ENCODE data around the gene RPL27A.

Gene RPL27A

DNA sequence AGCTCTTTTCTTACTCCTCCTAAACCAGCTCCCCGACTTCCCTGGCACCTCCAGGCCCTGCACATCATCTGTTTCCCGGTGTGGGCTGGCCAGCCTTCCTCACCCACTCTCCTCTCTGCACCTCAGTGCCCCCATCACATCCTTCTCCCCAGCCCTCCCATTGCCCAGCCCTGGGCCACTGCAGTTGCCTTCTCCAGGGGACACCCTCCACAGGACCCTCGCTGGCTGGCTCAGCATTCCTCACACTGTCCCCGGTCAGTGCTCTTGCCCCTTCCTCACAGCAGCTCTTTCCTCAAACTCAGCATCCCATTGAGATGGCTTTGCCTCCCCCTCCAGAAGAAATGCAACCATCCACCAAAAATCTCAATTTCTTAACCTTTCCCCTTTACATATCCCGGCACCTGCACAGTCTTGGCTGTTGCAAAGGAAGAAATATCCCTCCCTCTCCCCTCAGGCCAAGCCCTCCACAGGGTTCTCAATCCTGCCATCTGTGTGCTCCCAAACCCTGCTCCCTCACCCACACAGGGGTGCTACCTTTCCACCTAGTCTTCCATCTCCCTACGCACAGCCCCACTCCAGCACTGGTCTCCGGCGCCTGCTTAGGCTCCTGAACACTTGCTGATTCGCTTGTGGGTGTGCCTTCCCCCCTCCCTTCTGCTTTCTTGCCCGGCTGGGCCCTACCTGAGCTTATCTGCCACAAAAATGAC is 19.5 kb downstream of the RPL27A start:
- no peak for DNase-seq

DNA sequence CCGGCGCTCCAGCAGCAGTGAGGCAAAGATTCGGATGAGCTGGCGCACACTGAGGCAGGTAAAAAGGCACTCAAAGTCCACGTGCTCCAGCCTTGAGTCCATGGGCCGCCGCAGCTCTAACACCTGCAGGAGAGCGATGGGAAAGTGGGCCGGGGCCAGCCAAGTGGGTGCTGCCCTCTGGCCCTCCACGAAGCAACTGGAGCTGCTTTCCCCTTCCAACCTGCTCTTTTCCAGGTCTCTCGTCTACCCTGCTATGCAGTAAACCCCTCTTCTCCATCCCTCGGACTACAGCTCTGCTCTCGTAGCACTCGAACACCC is 20.0 kb downstream of the RPL27A start:
- DNase-seq, result no peak

DNA sequence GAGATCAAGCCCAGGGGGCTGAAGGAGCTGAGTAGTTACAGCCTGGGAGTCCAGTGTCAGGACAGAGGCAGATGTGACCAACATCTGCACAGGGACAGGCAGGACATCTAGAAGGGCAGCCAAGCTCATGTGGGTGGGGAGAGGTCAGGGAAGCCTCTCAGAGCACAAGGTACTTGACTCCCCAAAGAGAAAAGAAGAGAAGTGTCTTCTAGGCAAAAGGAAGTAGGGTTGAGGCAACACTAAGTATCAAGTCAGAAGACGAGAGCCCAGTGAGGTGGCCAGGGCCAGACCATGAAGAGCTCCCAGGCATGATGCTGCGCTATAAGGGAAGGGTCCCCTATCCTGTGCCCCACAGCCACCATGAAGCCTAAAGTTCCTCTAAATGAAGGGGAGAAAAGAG is 21.5 kb downstream of the RPL27A start:
- no peak for DNase-seq

DNA sequence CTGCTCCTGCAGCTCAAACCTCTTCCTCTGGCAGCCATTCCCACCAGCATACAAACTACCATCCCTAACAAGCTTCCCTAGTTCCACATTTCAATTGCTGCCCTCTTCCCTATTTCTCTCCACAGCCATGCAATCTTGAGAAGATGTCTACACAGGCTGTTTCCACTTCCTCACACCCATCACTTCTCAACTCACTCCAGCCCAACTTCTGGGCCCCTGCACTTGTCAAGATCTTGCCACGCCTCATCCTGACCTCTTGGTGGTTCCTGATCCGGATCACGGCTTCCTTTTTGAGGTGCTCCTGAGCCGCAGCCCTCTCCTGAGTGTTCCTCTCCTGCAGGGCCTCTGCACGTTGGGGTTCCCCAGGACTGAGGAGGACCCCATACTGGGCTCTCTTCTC is 22.6 kb downstream of the RPL27A start:
- DNase-seq, result no peak

DNA sequence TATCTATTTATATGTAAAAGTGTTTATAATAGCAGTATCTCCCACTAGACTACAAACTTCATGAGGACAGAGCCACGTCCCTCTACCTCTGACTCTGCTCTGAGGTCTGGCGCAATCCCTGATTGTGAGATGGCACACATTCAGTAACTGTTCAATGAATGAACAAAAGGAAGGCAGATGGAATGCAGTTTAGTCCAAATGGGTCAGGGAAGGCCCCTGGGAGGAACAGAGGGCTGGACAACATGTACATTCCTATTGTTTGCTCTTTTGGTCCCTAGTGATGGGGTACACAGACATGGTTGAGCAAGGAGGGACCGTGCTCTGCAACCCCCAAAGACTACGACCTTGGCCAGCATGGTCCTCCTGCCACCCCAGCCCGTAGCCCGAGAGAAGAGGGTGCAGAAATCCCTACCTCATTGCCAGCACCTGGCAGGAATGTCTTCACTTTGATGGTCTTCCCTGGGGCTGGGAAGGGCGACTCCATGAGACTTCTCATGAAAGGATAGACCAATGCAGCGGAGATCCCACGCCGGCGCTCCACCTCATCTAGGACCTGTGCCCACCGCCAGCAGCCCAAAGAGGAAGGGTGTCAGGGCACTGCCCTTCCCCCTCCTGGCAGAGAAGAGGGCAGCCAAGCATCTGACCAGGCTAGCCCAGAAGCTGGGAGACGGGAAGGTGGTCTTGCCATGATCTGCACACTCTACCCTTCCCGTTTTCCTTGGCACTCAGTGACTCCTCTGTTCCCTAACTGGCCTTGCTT is 24.3 kb downstream of the RPL27A start:
- DNase-seq, result no peak

DNA sequence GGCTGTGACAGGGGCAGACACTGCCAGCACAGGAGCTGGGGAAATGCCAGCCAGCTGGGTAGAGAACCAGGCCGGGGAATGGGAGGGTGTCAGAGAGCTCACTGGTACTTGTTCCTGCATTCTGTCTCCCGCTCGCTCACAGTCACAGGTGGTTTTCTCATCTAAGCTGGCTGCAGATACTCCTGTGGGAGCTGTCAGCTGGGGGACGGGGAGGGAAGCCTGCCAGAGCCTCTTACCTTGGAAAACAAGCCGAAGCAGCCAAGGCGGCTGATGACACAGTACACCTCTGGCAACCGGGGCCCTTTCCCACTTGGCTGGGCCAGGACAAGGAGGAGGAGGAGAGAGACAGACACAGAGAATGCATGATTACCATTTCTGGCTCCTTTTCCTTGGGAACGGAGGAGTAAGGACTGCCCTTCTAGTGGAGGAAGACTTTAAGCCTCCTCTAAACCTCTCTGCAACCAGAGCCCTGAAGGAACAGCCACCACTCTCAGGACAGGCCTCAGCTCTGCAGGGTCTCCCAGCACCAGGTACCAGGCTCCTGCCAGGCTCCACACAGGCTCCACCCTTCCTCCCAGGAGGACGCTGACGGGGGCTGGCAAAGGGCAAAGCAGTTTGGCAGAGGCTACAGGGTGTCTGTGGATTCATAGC is 25.1 kb downstream of the RPL27A start:
- DNase-seq, result no peak

DNA sequence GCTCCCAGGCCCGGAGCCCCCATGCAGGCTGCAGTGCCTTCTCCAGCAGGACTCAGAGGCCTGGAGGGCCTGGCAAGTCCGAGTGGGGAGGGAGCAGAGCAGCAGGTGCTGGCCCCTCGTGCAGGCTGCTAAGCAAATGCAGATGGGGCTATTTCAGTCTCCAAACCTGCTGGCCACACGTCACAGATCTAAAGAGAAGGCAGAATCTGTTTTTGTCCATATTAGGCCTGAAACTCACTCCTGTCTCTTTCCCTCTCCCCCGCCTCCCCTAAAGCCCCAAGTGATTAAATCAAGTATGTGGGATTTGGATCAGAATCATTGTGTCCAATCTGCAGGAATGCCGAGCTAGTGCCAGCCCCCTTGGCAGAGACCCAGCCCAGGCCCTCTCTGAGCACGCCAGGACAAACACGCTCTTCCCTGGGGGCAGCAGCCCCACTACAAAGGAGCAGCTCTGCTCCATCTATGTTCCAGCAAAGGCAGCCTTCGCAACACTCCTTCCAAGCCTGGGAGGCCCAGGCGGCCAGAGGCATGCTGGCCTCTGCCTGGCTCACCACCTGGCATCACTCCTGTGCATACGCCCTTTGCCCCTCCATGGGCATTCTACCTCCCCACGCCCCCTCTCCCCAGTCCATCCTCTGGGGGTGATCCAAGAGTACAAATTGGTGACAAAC is 26.5 kb downstream of the RPL27A start:
- DNase-seq, result no peak

DNA sequence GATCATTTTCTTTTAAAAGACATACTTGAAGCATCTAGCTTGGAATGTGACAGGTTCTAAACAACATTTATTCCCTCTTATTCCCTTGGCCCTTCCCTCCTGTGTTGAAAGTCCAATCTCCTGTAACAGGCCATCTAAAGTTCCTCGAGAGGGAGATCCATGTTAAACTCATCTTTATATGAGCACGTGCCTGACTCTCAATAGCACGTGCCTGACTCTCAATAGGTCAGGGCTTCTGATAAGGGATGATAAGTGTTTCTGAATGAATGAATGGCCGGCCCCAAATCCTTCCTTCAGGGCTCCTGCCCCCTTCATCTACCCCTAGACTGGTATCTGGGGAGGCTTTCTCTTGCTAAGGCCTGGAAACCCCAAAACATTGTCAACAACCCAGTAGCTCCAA is 27.2 kb downstream of the RPL27A start:
- DNase-seq, result no peak

DNA sequence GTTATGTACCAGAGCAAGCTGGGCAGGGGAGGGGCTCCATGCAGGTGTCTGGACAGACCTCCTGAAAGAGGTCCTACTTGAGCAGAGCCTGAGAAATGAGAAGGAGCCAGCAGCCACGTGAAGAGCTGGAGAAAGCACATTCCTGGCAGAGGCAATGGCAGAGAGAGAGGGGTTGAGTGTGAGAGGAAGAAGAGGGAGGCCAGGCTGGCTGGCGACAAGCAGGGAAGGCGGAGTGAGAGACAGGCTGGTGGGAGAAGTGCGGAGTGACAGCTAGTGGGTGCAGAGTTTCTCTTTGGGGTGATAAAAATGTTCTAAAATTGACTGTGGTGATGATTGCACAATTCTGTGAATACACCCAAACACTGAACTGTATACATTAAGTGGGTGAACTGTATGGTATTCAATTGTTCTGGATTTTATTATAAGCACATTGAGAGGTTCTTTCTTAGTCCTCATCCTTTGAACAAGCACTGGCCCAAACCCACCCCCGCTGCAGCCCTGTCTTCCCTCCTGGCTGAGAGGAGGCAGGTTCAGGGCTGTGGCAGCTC is 29.4 kb downstream of the RPL27A start:
- no peak for DNase-seq

DNA sequence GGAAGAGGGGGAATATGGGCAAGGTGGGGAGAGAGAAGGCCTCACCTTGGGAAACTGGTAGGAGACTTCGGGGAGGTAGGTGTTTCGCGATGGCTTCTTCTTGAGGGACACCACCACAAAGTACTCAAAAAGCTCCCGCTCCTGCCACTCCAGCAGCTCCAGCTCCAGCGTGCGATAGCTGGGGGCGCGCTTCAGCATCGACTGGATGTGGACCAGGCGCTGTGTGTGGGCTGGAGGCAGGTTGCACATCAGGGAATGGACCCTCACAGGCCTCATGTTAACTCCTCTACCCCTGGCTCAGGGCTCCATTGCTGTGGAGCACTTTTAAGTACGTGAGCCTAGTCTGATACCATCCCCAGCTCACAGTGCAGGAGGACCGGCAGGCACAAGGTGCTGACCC is 29.9 kb downstream of the RPL27A start:
- no peak for DNase-seq

DNA sequence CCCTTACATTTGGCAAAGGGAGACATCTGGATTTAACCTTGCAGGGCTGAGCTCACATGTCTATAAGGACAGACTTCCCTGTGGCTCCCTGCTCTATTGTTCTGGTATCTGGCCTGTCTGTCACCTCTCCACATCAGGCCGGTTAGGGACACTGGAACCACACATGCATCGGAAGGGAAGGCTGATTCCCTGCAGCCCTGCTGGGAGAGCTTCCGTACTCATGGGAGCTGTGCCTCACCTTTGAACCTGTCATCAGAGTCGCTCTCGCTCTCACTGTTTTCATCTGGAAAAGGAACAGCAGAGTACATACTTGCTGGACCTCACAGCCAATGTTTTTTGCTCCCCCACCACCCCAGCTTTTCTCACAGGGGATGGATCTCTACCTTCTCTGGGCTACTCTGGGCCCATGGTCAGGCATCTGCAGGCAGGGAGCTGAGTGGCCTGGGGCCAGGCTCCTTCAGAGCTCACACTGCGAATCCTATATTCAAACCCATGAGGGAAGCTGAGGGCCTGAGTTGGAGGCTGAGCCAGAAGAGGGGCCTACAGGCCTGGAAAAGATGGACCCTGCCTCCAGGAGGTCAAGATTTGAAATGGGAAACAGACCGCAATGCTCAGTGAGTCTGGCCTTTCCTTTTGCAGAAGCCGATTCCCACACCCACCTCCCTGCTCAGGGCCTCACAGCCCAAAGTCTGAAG is 31.3 kb downstream of the RPL27A start:
- no peak for DNase-seq

DNA sequence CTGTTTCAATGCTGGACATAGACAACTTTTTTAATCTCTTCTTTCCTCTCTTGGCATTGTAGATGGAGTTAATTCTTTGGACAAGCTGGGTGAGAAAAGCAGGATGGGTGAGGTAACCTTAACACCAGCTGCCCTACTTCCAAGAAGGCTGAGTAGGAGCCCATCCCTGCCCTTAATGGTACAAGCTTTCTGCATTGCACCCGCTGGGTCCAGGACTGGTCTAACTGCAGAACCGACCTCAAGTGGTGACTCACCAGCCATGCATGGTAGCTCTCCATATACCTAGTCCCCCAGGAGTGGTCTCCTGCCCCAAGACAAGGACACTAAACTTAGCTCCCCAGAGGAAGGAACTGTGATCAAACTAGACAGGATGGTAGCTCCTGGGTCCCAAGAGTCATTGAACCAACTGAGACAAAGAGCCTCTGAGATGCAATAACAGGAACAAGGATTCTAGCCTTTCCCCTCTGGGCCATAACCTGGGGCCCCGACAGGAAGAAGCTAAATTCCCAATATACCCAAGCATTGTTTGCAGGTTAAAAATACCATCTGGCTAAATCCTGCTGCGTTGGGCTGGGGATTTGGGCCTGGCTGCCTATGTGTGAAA is 32.1 kb downstream of the RPL27A start:
- no peak for DNase-seq

DNA sequence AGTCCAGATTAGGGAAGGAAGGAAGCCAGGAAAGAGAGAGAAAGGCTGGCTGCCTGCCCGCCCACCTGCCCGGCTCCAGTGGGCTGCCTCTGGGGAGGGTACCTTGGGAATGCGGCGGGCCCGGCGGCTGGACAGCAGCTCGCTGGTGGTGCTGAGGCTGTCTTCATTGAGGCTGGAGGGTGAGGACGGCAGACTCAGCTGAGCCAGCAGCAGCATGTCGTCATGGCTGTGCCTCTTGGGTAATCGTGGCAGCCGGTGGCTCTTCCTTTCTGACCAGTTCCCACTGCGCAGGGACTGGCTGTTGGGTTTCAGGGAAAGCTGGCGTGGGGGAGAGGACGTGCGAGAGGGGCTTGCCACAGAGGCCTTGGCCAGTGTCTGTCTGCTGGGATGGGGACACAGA is 32.9 kb downstream of the RPL27A start:
- no peak for DNase-seq

DNA sequence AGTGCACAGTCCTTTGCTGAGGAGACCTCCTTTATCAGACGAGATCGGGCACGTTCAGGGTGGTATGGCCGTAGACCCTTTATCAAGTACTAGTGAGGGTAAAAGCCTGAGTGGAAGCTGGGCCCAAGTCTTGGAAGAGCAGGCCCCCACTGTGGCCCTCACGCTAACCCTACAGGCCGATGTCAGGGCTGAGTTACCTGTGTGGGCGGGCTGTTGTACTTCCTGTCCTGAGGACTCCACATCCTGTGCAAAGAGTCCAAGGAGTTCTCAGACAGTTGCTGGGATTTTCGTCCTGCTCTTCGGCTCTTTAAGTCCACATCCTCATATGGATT is 34.9 kb downstream of the RPL27A start:
- DNase-seq, result no peak

DNA sequence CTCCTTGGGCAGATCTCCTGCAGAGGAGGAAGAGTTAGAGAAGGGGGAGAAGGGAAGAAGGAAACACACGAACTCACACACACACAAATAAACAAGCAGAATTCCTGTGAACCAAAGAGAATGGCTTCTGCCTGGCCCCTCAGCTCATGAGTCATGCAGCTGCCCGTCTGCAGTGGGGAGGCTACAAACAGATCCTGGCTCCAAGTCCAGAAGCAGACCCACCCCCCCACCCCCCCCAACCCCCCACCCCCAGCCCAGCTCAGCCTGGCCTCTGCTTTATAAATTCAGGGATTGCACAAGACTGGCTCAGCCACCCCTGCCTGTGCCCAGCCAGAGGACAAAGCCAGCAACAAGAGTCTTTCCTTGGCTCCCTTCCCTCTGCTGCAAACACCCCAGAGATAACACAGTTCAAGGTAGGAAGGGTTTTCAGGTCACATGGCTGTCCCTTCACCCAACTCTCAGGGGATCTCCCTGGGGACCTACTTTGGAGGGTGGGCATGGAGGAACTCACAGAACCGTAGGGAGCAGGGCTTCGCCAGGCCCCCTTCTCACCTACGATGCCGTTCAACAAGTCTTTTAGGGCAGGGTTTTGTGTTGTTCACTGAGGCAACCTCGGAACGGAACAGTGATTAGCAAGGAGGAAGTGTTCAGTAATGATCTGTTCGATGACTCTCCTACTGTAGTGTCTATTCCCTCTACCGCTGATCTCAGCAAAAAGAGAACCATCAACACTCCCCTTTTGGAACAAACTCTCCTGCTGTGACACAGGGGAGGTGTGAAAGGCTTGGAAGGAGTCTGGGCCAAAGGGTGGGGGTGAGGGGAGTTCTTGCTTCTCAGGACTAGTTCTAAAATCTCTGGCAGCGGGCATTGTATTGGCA is 35.5 kb downstream of the RPL27A start:
- DNase-seq, result no peak

DNA sequence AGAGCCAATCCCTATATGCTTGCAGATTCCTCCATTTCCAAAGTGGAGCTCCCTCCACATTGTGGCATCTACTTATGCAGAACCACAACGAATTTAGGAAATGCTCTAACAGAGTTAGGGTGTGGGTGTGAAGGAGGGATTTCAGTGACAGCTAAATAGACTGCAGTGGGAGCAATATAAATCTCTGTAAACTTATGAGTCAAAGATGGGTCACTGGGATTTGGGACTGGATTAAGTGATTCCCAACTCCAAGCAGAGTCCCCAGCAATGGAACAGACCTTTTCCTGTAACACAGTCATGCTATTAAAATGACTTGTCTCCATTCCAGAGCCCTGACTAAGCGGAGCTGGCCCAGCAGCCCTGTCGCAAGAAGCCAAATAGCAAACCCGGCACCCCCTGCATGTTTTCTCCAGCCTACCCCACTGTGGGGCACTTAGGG is 36.6 kb downstream of the RPL27A start:
- DNase-seq, result no peak

DNA sequence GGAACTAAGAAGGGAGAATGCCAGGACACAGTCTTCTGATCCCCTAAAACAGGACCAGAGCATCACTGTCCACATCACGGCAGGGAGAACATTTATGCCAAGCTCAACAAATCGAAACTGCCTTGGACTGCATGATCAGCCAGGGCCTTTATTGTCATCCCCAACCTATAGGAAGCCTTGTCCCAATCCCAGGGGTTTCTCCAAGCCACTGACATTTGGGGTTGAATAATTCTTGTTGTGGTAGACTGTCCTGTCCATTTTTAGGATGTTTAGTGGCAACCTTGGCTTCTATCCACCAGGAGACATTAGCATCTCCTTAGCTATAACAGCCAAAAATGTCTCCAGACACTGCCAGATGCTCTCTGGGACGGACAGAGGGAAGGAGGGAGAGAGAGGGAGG is 37.1 kb downstream of the RPL27A start:
- no peak for DNase-seq

DNA sequence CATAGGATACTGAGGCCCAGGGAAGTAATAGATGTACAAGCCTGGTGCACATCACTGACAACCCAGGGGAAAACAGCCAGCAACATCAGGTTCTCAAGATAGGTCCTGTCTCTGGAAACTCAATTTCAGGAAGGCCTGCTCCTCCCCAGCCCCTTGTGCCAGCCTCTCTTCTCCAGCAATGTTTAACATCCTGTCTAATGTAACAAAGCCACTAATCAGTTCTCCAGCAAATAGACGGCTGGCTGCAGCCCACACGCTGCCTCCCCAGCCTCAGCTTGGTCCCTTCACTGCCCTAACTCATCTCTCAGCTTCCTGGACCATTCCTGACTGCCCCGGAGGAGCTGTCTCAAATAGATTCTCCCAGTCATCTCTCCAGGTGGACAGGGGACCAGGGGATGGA is 37.8 kb downstream of the RPL27A start:
- no peak for DNase-seq

DNA sequence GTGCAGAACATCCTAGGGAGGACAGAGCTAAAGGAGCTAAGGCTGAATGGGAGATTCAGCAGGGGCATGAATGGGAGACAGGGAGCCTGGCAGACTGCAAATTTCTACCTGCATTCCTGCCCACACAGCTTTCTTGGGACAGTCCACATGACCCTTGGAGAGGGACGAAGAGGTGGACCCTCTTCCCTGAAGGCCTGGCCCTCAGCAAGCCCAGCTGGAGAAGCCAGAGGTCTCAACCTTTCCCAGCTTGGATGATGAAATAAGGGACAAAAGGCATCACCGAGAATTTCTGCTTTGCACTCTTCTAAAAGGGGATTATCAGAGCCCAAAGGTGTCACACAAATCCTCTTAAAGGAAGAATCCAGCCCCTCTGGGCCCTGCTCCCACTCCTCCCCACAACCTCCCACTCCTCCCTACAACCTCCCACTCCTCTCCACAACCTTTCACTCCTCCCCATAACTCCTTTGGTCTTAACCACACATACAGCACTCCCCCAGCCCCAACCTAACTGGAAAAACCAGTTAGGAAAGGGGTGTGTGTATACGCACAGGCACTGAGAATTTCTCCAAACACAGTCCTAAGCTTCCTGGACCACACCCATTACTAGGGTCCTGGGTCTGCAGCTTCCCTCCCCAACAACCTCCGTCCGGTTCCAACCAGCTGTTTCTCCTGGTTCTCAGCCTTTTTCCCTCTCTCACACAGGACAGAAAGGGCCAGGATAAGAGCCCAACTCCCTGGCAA is 38.4 kb downstream of the RPL27A start:
- no peak for DNase-seq

DNA sequence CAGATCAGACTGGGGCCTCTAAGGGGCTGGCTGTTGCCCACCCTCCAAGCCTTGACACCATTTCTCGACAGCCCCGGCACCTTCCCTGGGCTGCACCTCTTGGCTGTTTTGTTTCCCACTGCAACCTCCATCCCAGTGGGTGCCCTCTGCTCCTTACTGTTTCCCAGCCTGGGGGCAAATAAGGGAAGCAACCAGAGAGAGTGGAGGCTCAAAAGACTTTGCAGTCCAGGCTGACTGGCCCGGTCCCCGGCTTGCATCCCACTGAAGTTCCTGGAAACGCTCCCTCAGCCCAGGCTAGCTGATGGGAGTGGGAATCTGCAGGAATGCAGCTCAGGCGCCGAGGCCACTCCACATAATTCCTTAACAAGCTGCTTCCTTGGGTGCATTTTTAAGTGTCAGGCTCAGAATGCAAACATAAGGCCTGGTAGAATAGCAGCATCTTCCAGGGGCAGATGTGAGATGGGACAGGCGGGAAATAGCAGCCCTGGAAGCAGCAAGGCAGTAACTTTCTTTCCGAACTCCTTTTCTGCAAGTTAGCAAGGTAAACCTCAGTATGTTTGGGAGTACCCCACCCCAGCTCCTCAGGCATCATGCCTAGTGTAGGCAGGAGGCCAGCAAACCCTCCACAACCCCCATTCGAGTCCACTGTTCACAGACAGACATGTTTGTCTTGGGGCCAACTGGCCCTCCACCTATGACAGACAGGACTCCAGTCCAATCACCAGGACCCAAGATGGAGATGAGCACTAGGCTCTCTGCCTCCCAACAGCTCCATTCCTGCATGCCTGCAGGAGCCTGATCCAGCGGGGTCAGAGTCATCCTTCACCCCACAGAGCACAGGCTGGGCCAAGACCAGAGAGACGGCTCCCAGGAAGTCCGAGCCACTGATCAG is 39.3 kb downstream of the RPL27A start:
- no peak for DNase-seq
